Measurements from ENCODE around the gene CDHR1.

CDHR1 gene

DNA sequence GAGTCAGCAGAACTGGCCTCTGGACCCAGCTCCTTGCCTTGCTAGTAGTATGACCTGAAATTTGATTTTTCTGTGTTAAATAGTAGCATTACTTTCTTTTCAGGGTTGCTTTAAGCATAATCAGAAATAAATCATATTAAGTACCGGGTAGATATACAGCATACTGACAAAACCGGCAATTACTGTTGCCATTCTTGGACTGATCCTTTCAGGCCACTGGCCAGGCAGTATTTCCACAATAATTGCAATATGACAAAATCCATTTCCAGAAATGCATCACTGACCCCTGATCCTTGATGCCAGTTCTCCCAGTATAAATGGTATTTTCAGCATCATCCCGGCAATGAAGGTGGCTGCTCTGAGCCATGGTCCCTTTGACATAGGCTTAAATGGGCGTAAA, 40.1 kb downstream of the CDHR1 start:
- no peak for DNase-seq

- no peak for DNase-seq
Measured at GRCh38 chr10:84235096-84235495, 40.8 kb downstream of the CDHR1 start.

DNA sequence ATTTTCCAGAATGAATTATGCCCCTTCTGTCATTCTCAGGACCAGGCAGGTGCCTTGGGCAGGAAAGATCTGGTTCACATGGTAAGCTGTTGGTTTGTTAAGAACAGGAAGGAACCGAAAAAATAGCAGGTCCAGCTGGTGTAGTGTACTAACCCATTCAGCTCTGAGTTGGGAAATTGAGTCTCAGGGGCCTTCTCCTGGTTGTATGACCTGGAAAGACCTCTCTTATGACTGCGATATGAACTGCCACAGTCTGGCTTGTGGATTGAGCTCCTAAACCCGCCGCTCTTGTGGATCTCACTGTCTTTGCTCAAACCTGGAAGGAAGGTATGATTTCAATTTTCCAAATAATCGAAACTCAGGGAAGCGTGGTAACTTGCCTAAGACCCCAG, 42.5 kb downstream of the CDHR1 start:
- no peak for DNase-seq

- DNase-seq: no peak
Measured at GRCh38 chr10:84237199-84238051, 43.1 kb downstream of the CDHR1 start.

- no peak for DNase-seq
Measured at GRCh38 chr10:84238909-84239308, 44.6 kb downstream of the CDHR1 start.

GRCh38 chr10:84241185-84241790, 47.0 kb downstream of the CDHR1 start, which contains the start of gene LRIT1:
Gene LRIT1, minus strand, starts transcription at chr10:84241546. Its CDS starts 107 bp downstream, at chr10:84241439.
- DNase-seq: no peak

GRCh38 chr10:84243759-84244158, 49.4 kb downstream of the CDHR1 start:
- DNase-seq: no peak

DNA sequence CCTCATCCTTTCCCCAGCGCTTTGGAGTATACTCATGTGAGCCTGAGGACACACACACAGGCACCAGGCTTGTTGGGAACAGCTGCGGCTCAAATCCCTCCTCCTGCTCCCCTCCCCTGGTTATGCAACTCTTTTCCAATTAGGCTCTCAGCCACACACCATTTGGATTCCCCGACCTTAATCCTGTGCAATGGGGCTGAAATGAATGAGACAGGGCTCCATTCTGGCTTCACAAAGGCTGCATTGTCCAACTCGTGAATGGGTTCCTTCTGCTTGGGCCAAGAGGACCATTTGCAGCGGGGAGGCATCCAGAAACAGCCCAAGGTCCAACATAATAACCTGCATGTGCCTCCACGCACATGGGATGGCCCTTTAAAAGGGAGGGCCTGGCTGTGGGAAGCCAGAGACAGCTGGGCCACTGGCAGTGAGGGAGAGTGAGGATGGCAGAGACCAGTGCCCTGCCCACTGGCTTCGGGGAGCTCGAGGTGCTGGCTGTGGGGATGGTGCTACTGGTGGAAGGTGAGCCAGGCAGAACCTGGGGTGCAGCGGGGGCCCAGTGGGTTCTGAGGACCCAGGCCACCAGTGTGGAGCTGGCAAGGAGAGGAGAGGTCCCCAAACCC, 50.4 kb downstream of the CDHR1 start, which contains the start of gene RGR:
TSS of gene RGR (plus strand) at position 403 of the 620 bp plus-strand sequence. CDS start at position 441, 38 bp downstream.
- DNase-seq: peak; percentile 39

DNA sequence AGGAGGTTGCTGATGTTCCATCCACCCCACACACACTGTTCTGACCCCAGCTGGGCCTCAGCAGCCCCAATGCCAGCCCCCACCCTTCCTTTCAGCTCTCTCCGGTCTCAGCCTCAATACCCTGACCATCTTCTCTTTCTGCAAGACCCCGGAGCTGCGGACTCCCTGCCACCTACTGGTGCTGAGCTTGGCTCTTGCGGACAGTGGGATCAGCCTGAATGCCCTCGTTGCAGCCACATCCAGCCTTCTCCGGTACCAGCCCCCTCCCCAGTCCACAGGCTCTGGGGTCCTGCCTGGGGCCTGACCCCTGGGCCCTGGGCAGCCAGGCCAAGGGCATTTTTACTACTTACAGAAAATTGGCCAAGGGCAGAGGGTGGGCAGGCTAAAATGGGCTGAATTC, 53.2 kb downstream of the CDHR1 start:
- no peak for DNase-seq

GRCh38 chr10:84248794-84249193, 54.5 kb downstream of the CDHR1 start:
- DNase-seq: no peak

DNA sequence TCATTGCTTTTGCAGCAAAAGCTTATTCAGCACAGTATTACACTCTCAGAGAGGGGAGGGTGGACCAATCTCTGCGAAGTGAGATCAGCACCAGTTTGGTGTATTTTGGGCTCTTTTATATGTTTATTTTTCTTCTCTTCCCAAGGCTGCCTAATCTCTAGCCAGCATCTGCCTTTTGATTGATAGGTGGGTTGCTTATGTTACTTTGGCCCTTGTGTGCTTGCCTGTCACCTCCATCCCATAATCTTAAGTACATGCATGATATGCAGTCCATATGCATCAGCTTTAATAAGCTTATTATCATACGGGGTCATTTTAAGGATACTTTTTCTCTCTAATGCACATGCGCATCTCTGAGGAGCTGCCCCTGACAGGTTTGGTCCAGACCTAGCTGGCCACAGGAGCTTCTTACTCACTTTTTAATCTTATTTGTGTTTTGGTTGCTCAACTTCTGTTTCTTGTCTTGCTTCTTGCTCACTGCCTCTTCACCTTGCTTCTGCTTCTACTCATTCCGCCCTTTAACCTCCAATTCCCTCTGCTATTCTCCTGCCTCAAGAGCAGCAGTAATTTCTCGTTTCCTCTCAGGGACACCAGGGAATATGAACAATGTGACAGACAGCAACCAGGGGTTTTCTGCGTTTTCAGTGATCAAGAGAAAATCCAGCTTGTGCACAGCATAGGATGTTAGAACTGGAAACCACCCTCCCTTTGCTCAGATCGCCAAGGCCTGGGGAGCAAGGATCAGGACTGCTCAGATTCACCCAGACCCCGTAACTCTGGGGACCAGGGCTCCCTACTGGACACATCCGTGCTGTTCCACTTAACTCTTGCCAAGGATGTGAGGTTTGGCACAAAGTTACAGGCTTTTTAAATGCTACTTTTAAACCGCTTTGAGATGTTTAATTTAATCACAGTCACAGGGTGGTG, 60.5 kb downstream of the CDHR1 start:
- no peak for DNase-seq

DNA sequence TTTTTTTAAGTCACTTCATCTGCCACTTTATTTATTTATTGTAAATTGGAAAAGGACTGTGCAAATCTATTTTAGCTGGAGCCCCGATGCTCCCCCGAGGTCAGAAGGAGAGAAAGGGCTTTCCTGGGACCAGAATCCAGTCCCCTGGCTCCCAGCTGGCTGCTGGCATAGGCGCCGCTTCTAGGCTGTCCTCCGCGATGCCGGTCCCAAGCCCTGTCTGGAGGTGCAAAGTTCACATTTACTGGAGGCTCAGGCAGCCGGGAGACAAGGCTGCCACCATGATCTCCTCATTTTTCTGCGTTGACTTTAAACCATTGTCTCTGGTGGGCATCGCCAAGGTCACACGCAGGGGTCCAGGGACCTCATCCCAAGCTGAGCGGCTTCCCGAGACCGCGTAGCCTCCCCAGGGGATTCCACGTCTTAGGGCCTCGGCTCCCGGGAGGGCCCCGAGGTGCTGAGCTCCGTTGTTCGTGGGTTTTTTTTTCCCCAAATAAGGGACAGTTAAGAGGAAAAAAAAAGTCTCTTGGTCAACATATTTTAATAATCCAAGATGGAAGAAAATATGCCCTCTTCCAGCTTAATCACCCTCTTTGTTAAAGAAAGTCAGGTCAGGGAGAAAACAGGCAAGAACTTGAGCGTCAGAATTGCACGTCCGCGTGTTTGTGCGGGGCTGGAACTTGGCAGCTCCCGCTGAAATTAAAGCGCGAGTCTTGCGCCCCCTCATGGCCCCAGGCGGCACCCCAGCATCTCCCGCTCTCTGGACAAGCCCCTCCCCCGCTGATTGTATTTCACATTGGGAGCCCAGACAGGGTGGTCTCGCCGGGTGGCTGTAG, 62.4 kb downstream of the CDHR1 start:
- no peak for DNase-seq

GRCh38 chr10:84257343-84258020, 63.1 kb downstream of the CDHR1 start:
- DNase-seq: no peak

DNA sequence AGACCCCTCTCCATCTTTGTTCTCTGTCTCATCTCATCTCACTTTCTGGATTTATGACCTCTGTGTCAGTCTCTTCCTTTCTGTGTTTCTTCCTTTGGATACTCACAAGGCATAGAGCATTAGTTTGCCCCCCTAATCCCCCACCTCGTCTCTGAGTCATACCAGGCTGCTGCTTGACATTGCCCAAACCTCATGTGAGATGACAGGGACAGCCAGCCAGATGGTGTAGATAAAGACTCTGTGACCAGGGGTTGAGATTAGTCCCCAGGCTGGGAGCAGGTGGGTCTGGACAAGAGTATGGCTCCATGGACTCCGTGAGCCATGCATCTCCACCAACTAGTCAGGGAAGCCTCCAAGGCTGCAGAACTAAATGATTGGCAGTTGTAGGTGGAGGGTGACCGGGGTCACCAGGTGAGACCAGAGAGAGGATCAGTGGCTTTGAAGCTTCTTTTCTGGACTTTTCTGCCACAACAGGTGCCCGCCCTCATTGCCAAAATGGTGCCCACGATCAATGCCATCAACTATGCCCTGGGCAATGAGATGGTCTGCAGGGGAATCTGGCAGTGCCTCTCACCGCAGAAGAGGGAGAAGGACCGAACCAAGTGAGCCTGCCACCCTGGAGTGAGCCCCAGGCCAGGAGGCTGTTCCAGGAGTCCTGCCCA, 63.8 kb downstream of the CDHR1 start:
- DNase-seq: no peak

- no peak for DNase-seq
Measured at GRCh38 chr10:84261236-84261915, 67.0 kb downstream of the CDHR1 start.

- DNase-seq: no peak
Measured at GRCh38 chr10:84262190-84262956, 68.0 kb downstream of the CDHR1 start.

DNA sequence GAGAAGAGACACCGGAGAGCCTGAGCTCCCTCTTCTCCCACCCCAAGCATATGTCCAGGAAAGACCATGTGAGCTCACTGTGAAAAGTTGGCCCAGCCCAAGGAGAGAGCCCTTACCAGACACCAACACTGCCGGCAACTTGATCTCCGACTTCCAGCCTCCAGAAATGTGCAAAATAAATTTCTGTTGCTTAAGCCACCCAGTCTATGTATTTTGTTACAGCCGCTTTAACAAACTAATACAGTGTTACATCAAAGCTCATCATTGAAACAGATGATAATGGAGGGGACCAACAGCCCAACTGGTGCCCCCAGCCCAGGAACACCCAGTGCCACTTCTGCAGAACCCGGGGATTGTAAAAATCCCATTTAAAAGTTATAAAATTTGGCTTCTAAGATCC, 69.4 kb downstream of the CDHR1 start:
- no peak for DNase-seq

GRCh38 chr10:84264611-84265141, 70.3 kb downstream of the CDHR1 start:
- DNase-seq: peak; percentile 76

GRCh38 chr10:84265418-84265817, 71.1 kb downstream of the CDHR1 start:
- peak; percentile 32 for DNase-seq
